Measurements from ENCODE around the gene GUCD1.

The GUCD1 gene

DNA sequence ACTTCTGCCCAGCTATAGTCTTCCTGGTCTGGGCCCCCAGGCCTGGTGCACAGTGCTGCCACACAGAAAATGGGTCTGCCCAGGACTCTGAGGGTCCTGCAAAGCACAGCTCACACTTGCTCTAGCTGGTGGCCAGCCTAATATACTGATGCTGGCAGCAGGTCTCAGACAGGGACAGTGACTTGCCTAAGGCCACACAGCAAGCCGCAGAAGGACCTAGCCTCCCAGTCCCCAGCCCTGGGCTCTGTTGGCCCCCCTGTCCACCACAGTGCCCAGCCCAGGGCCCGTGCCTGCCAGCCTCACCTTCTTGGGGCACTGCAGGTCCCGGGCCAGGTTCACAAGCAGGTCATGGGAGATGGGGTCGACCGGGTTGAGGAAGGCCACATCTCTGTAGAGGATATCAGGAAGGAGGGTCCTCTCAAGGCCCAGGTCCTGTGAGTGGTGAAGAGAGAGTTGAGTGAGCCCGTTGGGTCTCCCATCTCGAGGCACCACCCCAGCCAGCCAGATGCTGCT is 34.6 kb upstream of the GUCD1 start:
- DNase-seq: no peak

DNA sequence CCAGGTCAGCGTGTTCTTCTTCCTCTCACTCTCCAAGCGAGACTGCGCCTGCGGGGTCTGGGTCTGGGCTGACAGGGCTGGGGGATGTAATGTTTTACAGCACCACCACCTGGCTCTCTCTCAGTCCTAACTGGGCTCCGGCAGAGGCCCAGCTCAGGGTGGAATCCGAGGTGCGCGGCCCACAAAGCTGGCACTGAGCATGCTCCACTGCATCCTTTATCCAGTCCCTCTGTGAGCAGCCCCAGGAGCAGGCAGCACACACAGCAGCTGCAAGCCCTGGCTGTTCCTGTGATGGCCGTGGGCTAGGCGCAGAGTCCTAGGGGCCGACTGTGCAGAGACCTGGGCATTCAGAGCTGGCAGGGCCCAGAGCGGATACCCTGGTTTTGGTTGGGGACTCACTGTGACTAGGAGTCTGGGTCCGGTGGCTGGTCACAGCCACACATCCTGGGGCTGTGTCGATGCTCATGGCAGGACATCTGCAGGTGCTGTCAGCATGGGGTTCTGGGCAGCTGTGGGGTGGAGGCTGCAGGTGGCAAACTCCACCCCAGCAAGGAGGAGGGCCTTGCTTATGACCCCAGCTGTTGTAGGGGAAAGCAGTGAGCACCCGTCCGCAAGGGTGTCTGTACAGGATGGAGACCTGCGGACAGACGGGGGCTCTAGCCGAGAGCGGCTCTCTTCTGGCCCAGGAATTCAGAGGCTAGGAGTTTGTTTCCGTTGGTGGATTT is 34.0 kb upstream of the GUCD1 start:
- no peak for DNase-seq

DNA sequence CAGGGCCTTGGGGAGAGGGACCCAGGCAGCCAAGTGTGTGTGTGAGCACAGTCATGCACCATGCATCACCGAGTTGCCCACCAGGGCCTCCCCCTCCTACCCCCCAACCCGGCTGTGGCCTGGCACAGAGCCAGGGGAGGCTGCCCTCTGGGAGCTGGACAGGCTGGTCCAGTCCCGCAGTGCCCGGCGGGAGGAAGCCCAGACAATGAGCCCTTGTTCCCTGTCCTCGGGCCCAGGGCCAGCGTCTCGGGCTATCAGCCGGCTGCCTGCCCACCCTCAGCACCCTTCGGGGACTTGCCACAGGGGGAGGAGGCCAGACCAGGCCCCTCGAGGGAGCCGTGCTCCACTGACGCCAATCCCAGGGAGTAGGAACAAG is 33.4 kb upstream of the GUCD1 start:
- no peak for DNase-seq

DNA sequence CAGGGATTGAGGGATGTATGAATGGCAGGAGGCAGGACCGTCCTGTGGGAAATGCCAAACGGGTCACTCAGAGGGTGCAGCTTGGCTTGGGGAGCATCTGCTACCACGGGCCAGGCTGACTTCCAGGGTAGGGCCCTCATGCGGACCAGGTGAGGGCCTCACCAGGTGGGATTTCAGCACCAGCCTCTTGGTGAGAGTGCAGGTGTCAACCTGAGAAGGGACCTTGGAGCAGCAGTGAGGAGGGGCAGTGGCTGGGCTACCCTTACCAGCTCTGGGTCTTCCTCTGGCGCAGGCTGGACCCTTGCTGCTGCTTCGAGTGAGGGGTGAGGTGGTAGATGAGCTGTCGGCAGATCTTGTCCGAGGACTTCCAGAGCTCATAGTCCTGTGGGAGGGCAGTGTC is 33.0 kb upstream of the GUCD1 start:
- DNase-seq: no peak

DNA sequence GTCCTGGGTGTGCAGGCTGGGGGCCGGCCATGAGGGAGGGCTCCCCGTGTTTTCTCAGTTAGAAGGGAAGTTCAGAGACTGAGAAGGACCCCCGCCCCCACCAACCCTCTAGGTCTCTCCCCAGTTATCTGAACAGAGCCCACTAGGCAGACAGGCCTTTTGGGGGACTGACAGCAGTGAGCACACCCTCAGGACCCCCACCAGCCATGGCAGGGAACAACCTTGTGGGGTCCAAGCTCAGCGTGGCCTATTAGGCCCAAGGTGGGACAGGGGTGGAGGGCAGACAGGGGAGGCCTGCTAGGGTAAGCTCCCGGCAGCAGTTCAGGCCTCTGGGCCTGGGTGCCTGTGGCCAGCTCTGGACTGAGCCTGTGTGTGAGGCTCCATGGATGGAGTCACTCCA is 32.3 kb upstream of the GUCD1 start:
- no peak for DNase-seq

DNA sequence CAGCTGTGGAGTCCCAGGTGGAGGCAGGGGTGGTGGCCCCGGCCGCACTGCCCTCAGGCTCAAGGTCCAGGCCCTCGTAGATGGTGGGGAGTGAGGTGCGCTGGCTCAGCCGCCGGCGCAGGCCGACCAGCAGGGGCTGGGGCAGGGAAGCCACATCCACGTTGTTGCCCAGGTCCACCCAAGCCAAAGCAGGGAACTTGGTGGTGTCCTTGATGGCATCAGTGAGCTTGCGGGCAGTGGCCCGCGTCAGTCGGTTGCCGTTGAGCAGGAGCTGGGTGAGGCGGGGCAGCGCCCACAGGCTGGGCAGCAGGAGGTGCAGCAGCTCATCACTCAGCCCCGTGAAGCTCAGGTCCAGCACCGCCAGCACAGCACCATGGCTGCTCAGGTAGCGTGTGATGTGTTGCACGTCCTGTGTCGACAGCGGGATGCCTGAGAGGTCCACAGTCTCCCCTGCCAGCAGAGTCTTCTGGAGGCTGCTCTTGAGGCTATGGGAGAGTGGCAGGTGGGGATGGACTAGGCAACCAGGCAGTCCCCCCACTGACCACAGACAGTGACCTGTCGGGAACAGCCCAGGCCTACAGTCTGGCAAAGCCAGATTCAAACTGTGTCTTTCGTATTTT is 31.1 kb upstream of the GUCD1 start:
- DNase-seq: no peak

DNA sequence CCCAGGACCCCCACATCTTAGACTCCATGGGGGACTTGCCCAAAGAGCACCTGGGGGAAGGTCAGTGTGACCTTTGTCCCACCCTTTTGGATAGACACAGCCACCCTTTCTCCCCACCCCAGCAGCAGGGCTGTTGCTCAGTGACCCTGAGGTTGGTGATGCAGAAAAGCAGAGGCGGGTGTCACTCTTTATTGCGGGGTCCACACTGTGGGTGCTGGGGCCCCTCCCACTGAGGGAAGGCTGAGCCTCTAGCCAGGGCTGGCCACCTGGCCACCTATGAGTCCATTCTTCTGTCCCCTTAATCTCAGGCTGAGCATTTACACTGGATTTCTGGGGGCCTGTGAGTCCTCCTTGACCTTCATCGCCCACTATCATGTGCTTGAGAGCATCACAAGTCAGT is 30.5 kb upstream of the GUCD1 start:
- DNase-seq: no peak

DNA sequence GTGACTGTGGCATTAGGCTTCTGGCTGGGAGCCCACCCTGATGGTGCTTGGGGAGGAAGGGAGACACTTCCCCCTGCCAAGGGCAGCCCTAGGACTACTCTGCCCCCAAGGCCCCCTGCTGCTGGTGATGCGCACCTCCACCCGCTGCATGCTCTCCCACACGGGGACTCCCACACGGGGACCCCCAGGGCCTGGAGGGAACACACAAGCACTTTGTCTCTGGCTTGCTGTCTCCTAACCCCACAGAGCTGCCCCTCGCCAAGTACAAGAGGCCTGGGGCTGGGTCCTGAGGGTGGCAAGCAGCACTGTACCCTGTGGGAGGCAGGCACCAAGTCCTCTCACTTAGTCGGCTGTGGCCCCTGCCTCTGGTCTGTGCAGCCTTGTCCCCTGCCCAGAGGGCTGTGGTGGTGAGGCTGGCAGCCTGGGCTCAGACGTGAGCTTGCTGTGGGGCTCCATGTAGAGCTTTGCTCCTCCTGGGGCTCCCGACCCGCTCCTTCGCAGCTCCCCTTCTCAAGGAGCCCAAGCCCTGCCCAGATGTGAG is 30.0 kb upstream of the GUCD1 start:
- DNase-seq: no peak

DNA sequence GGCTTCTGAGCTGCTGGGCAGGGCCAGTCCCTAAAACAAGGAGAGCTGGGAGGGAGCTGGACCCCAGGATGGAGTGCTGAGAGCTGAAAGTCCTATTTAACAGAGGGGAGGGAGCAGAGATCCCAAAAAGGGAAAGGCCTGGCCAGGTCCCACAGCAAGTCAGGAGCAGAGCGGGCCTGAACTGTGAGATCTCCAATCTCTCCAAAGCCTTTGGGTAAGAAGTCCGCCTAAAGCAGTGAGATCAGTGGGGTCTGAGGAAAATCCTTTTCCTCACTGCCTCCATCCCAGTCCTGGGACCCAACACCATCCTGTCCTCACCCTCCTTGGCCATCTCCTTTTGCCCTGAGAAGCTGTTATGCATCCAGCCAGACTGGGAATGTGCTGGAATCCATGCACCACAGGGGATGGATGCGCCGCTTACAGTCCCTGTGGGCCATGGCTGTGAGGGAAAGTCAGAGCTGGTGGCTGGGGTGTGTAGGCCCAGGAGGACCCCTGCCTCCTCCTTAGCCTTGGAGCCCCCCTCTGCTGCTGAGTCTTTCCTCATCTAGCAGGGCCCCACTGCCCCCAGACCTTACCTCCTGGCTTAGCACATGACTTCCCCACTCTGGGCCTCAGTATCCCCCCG is 29.3 kb upstream of the GUCD1 start:
- DNase-seq: no peak

DNA sequence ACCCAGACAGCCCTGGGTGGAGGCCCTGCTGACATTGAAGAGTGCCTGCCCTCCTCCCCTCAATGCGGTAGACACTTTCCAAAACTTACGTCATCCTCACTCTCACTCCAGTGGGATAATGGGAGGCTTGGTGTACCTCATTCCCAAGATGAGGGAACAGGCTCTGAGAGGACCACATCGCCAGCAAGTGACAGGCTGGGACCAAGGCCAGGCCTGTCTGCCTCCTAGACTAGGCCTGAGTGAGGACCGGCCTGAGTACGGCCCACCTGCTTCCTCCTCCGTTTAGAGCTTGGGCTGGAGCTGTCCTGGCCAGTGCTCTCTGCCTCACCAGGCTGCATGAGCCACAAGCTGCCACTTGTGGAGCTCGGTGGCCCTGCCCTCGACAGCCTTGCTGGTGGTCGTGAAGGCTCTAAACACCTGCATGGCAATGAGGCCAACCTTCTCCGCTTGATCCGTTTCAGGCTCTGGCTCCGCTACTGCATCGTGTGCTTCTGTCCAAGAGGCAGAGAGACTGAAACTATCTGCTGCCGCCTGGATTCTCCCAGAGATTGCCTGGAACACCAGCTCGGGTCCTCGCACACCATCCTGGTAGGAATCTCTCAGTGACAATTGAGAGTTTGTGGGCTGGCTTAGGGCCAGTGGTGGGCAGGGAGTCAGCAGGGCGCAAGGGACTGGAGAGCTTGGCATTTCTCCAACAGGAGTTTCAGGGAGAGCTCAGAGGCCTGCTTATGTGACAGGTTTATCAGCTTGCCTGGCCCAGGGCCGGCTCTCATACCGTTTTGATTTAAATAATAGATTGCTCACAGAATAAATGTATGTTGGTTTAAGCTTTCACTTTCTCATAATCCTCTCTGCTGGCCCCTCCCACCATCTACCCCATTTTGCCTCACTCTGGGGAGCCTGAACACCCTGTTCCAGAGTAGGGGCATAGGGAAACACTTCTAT is 28.6 kb upstream of the GUCD1 start:
- DNase-seq: peak; percentile 74

DNA sequence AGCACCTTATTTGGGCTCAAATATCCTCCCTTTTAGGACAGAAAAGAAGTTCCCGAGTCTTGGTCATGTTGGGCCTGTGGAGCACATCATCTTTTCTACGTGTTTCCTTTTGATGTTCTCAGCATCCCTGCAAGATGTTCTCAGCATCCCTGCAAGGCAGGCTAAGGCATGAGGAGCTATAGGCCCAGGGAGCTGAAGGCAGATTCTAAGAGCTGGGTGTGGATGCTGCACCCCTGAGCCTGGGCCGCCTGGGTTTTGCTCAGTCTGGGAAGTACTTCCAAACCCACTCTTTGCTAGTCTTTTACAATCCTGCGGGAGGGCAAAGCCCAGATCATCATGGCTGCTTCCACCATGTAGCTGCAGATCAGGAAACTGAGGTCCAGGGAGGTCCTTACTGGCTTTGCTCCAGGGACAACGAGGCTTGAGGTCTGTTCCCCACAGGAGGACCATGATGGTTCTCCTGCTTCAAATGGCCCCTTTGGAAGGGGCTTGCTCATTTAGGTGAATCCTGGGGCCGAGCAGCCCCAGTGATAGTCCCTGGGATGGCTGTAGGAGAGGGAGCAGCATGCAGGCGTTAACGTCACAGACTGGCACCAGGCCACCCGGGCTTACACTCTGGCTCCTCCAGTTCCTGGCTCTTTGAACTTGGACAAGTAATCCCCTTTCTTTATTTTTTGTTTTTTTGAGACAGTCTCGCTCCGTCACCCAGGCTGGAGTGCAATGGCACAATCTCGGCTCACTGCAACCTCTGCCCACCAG is 27.3 kb upstream of the GUCD1 start:
- DNase-seq: no peak

DNA sequence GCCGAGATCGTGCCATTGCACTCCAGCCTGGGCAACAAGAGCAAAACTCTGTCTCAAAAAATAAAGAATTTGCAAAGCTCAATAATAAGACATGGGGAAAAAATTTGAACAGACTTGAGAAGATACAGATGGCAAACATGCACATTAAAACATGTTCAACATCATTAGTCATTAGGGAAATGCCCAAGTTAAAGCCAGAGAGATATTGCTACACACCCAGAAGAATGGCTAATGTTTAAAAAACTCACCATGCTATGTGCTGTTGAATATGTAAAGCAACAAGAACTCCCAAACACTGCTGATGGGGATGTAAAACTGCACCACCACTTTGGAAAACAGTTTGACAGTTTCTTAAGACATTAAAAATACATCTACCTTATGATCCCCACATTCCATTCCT is 25.3 kb upstream of the GUCD1 start:
- no peak for DNase-seq

DNA sequence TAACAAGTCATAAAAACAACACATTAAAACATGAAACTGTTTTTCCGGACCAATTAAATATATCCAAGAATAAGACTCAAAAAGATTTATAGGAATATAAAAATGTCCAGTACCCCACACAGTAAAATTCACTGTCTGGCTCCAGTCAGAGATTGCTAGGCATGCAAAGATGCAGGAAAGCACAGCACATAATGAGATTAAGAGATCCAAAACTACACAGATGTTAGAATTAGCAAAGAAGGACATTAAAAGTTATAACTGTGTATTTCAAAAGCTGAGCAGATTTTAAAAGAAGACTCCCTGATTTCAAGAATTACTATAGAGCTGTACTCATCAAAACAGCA is 24.3 kb upstream of the GUCD1 start:
- DNase-seq: no peak

DNA sequence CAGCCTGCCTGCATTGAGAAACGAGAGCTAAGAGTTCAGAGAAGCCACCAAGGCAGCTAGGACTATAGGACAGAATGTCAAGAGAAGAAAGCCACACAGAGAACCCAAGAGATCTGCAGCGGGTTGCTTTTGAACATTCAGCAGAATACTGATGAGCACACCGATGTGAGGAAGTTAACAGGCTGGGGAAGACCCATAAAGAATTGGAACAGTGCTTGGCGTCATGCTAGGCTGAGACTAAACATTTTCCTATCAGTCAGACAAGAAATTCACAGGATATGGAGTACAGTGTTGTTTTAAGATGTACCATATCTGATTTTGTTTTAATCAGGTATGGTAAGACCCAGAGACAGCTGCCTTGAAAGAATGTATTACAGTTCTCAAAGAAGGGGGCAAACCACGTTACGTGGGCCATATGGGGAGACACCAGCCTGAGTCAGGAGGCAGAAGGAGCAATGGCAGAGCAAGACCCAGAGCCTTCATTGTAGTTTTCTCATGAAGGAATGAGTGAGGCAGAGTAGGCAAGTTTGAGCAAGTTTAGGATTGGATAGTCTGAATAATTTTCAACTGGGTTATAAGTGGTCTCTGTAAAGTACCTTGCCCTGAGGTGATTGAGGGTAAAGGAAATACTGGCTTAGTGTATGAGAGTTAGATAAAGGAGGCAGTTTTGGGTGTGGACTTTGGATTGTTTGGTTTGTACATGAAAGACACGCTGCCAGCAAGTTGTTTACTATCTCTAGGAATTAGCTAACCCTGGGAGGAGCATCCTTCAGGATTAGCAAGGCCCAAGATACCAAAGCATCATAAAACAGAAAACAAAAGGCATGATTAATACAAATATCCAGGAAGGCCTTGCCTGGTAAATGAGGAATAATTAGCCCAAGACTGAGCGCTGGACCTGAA is 23.7 kb upstream of the GUCD1 start:
- DNase-seq: no peak

DNA sequence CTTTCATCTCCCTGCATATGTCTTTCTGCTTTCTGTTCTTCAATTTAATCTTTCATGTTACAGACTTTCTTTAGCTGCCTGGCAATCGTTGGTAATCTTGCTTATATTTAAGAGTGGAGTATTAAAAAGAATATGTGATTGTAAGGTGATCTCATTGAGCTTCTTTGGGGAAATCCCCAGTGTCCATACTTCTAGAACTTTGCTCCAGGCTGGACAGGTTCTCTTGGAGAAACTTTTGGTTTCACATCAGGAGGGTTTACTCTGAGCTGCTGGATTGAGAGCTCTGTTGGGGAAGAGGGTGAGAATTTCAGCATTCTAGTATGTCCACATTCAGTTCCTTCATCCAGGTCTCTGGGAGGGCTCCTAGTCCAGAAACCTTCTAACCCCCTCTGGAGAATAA is 21.8 kb upstream of the GUCD1 start:
- DNase-seq: no peak

DNA sequence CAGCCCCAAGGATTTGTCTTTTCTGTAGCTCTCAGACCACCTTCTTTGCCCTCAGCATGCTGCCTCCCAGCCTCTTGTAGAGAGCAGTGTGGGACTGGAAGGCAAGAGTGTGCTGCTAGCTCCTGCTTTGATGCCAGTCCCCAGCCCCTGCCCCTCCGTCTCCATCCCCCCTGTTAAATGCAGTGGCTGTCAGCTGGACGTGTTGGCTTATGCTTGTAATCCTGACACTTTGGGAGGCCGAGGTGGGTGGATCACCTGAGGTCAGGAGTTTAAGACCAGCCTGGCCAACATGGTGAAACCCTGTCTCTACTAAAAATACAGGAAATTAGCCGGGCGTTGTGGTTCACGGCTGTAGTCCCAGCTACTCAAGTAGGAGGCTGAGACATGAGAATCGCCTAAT is 16.3 kb upstream of the GUCD1 start:
- DNase-seq: no peak

DNA sequence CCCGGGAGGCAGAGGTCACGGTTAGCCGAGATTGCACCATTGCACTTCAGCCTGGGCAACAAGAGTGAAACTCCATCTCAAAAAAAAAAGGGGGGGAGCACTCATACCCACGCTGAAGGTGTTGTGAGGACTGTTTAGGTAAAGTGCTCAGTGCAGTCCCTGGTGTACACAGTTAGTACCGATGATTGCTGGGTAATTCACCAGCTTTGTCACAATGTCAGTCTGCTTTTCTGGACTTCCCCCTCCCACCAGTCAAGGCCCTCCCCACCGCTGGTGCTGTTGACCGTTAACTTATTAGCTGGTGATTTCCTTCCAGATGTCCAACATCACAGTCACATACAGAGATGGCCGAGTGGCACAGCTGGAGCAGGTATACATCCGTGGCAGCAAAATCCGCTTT is 12.7 kb upstream of the GUCD1 start:
- DNase-seq: no peak

DNA sequence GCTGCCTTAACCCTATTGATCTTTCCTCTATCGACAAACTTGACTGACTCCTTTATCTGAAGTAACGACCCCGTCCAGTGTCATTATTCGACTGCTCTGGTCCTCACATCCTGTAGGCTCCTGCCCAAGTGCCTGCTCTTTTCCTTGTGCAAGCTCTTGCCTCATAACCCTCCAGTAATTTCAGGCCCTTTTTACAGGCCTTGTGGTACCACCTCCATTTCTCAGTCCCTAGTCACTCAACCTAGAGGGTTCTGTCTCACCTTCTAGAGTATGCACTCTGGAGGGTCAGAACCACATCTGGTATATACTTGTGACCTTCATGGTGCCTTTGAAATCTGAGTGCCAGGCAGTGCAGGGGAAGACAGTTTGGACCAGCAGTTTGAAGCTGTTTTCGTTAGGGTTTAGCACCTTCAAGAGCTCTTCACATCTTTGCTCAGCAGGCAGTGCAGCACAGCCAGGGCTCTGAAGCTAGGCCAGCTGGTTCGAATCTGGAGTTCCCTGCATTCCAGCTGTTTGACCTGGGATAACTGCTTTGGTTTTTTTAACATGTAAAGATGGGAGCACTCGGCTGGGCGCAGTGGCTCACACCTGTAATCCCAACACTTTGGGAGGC is 12.1 kb upstream of the GUCD1 start:
- DNase-seq: peak; percentile 11

DNA sequence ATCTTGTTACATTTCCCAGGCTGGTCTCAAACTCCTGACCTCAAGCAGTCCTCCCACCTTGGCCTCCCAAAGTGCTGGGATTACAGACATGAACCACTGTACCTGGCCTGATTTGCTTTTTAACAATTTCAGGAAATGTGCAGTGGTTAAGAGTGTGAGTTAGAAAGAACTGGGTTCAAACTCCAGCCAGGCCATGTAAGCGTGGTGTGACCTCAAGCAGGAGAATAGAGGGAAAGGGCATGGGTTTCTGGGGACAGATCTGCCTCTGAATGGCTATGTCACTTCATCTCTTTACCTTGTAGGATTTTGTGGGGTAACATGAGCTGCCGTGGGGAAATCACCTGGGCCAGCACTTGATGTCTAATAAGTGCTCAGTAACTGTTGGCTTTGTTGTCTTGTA is 10.1 kb upstream of the GUCD1 start:
- DNase-seq: no peak

DNA sequence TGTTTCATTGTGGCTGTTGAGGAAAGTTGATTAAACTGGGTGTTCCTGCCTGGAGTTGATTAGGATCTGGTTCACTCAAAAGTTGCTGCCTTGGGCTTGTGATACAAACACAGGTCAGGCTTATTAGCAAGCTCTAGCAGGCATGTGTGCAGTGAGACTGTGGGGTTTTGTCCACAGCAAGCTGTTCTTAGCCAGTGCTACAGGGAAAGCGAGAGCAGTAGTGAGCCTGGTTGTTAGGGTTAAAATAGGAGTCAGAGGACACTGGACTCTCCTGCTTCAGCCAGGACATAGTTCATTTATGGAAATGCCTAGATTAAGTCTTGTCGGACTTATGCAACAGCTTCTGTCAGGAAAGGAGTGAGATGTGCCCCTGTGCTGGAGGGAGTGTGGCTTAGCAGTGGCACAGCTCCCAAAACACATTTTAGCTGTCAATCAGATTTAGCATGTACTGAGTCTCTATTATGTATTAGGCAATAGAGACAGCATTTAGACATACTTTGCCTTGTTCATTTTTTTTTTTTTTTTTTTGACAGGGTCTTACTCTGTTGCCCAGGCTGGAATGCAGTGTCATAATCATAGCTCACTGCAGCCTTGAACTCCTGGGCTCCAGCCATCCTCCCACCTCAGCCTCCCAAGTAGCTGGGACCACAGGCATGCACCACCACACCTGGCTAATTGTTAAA is 9.6 kb upstream of the GUCD1 start:
- no peak for DNase-seq

Measured in NCI-H2029 (cell line).